K562 (cell line): ENCODE results near the gene OR4D9. TPM values are rescaled to one million over a fixed set of nuclear protein-coding genes. Genes with fewer than 3 reads are reported as not detected.
"Not testable (repeated sequence)": the region's sequence is repeated elsewhere in the genome, so short reads cannot be mapped to it uniquely, and the experiment has no call there.

Source experiments
- ATF1 ChIP-seq, 2 experiments: fragments of 450-650 bp in 1 of 2; IDR thresholded peaks; 2 replicates each; pipeline ENCODE4 v1.6.1; 2016; ENCODE audit warnings: missing compliant biosample characterization in 1 of 2, missing genetic modification characterization in 1 of 2
- CC2D1A ChIP-seq: fragments of 450-650 bp; IDR thresholded peaks from 2 replicates; pipeline ENCODE4 v1.6.1; 2017; ENCODE audit warnings: mild to moderate bottlenecking
- DDX20 ChIP-seq: fragments of 450-650 bp; IDR thresholded peaks from 2 replicates; pipeline ENCODE4 v1.6.1; 2016; ENCODE audit warnings: missing genetic modification characterization, low read depth, mild to moderate bottlenecking, missing compliant biosample characterization, moderate library complexity
- GATAD2B ChIP-seq: fragments of 450-650 bp; IDR thresholded peaks from 2 replicates; pipeline ENCODE4 v1.6.1; 2017; ENCODE audit warnings: mild to moderate bottlenecking, borderline replicate concordance
- MAZ ChIP-seq, 2 experiments: fragments of 450-650 bp in 1 of 2; sonication (generic) in 1 of 2; formaldehyde crosslinking; IDR thresholded peaks in 1 of 2; conservative IDR thresholded peaks in 1 of 2; 2 replicates each; pipeline versions ENCODE4 v1.4.0 to v1.5.0; 2020; ENCODE audit warnings: mild to moderate bottlenecking in 1 of 2, missing genetic modification reagents in 1 of 2
- MLLT1 ChIP-seq, 2 experiments: fragments of 450-650 bp; IDR thresholded peaks; 2 replicates each; pipeline ENCODE4 v1.6.1; 2016
- MNT ChIP-seq, 2 experiments: fragments of 450-650 bp; conservative IDR thresholded peaks; 2 replicates each; pipeline ENCODE4 v1.6.1; 2017; ENCODE audit warnings: mild to moderate bottlenecking in 2 of 2, moderate library complexity in 2 of 2
- NFIC ChIP-seq: fragments of 450-650 bp; IDR thresholded peaks from 2 replicates; pipeline ENCODE4 v1.6.1; 2017; ENCODE audit warnings: mild to moderate bottlenecking, inconsistent platforms
- OTX1 ChIP-seq: fragments of 450-650 bp; formaldehyde crosslinking; IDR thresholded peaks from 2 replicates; pipeline ENCODE4 v1.4.0; 2022; ENCODE audit warnings: mild to moderate bottlenecking
- PTRF ChIP-seq: fragments of 450-650 bp; IDR thresholded peaks from 2 replicates; pipeline ENCODE4 v1.6.1; 2016; ENCODE audit warnings: mild to moderate bottlenecking, missing genetic modification characterization, missing compliant biosample characterization
- RBFOX2 ChIP-seq: fragments of 200-400 bp; formaldehyde crosslinking; IDR thresholded peaks from 2 replicates; pipeline ENCODE4 v1.6.1; 2017; ENCODE audit warnings: low read depth, mild to moderate bottlenecking, low read length, moderate library complexity
- SMAD4 ChIP-seq: fragments of 250-450 bp; sonication (Bioruptor Pico); conservative IDR thresholded peaks from 2 replicates; pipeline ENCODE4 v1.8.0; 2021; ENCODE audit warnings: inconsistent platforms, mild to moderate bottlenecking, moderate library complexity
- TCF15 ChIP-seq: fragments of 250-450 bp; sonication (Bioruptor Pico); IDR thresholded peaks from 2 replicates; pipeline ENCODE4 v1.8.0; 2022; ENCODE audit warnings: moderate library complexity, mild to moderate bottlenecking, inconsistent platforms
- polyA plus RNA-seq, 8 experiments: library from polyadenylated mRNA; depleted of rRNA in 4 of 8; stranded (reverse) in 5 of 8; unstranded in 3 of 8; fragments of >200 nt; fragmentation: Nextera tagmentation in 2 of 8; fragmentation: Illumina TruSeq in 1 of 8; extraction: Ambion mirVana in 2 of 8; extraction: Trizol in 1 of 8; gene quantifications; 2 replicates each; pipeline versions ENCODE4 v1.2.1 to v1.2.3, GENCODE V29; 2011 to 2014; ENCODE audit warnings: inconsistent platforms in 1 of 8, missing spikeins in 1 of 8
- total RNA-seq, 7 experiments: library from RNA; depleted of rRNA in 6 of 7; stranded (reverse); fragments of >200 nt in 6 of 7; fragmentation: Illumina TruSeq in 2 of 7; extraction: Trizol in 2 of 7; gene quantifications; 2 replicates each; pipeline versions ENCODE4 v1.2.1 to v1.2.3, GENCODE V29; 2011 to 2021; ENCODE audit warnings: low replicate concordance in 1 of 7
- TF ChIP-seq, protein P1 (sequence below): sonication (generic); formaldehyde crosslinking; IDR thresholded peaks from 2 replicates; pipeline ENCODE4 v1.8.0; 2022; ENCODE audit warnings: missing genetic modification reagents, mild to moderate bottlenecking, moderate library complexity, borderline replicate concordance
- TF ChIP-seq, protein P2 (sequence below), 2 experiments: fragments of 450-650 bp; IDR thresholded peaks; 2 replicates each; pipeline ENCODE4 v1.6.1; 2018; ENCODE audit warnings: mild to moderate bottlenecking in 2 of 2, low read depth in 1 of 2; ENCODE audit not compliant: partially characterized antibody in 2 of 2
- TF ChIP-seq, protein P3 (sequence below): fragments of 450-650 bp; formaldehyde crosslinking; conservative IDR thresholded peaks from 2 replicates; pipeline ENCODE4 v1.4.0; 2022; ENCODE audit warnings: mild to moderate bottlenecking, missing genetic modification characterization

The OR4D9 gene
- total and polyA plus RNA-seq, 9 of the 15 experiments (the other 6 are each of a cell fraction or from before 2014, with no cell fraction given) = not detected

DNA sequence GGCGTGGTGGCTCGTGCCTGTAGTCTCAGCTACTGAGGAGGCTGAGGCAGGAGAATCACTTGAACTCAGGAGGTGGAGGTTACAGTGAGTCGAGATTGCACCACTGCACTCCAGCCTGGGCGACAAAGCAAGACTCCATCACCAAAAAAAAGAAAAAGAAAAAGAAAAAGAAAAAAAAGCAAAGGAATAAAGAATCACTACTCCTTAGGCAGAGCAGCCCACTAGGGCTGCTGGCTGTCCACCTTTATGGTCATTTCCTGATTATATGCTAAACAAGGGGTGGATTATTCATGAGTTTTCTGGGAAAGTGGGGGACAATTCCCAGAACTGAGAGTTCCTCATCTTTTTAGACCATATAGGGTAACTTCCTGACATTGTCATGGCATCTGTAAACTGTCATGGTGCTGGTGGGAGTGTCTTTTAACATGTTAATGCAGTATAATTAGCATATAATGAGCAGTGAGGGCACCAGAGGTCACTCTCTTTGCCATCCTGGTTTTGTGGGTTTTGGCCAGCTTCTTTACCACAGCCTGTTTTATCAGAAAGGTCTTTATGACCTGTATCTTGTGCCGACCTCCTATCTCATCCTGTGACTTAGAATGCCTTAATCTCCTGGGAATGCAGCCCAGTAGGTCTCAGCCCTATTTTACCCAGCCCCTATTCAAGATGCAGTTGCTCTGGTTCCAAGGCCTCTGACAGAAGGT, 36.4 kb downstream of the OR4D9 start (continued):
- TF ChIP-seq MLLT1 (IDR thresholded peaks at IDR 0.05) (peak; percentile 99 to 100), MAZ (CRISPR knock-in tag; conservative IDR thresholded peaks at IDR 0.05 in 1 of 2, IDR thresholded peaks at IDR 0.05 in 1 of 2) (0 out of 4 replicates have a peak, but pooled peaks of 1 of the 2 experiments have one; percentile 48), OTX1 (CRISPR knock-in tag) (peak; percentile 93), DDX20 (peak; percentile 69), PTRF (tag) (peak; percentile 72; the same call in 1 of the 2 replicates), SMAD4 (CRISPR knock-in tag) (peak; percentile 32), TCF15 (CRISPR knock-in tag) (peak; percentile 87; the same call in 1 of the 2 replicates), RBFOX2 (peak; percentile 57), GATAD2B (peak; percentile 48; the same call in 1 of the 2 replicates), MNT (conservative IDR thresholded peaks at IDR 0.05) (peak in 1 of 2 experiments; percentile 68; a peak in 3 of 4 replicates), NFIC (peak; percentile 33), ATF1 (tag; IDR thresholded peaks at IDR 0.05) (peak; percentile 27; the same call in 1 of the 2 replicates), CC2D1A (peak; percentile 73; the same call in 1 of the 2 replicates)
- TF ChIP-seq, protein P1, sequence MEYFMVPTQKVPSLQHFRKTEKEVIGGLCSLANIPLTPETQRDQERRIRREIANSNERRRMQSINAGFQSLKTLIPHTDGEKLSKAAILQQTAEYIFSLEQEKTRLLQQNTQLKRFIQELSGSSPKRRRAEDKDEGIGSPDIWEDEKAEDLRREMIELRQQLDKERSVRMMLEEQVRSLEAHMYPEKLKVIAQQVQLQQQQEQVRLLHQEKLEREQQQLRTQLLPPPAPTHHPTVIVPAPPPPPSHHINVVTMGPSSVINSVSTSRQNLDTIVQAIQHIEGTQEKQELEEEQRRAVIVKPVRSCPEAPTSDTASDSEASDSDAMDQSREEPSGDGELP (CRISPR knock-in tag) = peak; percentile 38; the same call in 1 of the 2 replicates
- TF ChIP-seq, protein P2, sequence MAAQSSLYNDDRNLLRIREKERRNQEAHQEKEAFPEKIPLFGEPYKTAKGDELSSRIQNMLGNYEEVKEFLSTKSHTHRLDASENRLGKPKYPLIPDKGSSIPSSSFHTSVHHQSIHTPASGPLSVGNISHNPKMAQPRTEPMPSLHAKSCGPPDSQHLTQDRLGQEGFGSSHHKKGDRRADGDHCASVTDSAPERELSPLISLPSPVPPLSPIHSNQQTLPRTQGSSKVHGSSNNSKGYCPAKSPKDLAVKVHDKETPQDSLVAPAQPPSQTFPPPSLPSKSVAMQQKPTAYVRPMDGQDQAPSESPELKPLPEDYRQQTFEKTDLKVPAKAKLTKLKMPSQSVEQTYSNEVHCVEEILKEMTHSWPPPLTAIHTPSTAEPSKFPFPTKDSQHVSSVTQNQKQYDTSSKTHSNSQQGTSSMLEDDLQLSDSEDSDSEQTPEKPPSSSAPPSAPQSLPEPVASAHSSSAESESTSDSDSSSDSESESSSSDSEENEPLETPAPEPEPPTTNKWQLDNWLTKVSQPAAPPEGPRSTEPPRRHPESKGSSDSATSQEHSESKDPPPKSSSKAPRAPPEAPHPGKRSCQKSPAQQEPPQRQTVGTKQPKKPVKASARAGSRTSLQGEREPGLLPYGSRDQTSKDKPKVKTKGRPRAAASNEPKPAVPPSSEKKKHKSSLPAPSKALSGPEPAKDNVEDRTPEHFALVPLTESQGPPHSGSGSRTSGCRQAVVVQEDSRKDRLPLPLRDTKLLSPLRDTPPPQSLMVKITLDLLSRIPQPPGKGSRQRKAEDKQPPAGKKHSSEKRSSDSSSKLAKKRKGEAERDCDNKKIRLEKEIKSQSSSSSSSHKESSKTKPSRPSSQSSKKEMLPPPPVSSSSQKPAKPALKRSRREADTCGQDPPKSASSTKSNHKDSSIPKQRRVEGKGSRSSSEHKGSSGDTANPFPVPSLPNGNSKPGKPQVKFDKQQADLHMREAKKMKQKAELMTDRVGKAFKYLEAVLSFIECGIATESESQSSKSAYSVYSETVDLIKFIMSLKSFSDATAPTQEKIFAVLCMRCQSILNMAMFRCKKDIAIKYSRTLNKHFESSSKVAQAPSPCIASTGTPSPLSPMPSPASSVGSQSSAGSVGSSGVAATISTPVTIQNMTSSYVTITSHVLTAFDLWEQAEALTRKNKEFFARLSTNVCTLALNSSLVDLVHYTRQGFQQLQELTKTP (IDR thresholded peaks at IDR 0.05; ENCODE audit: low read depth in 1 of 2, partially characterized antibody in 2 of 2) = peak; percentile 90 to 99
- TF ChIP-seq ATF1 (CRISPR knock-in tag; IDR thresholded peaks at IDR 0.05) = not testable (repeated sequence)
- TF ChIP-seq, protein P3, sequence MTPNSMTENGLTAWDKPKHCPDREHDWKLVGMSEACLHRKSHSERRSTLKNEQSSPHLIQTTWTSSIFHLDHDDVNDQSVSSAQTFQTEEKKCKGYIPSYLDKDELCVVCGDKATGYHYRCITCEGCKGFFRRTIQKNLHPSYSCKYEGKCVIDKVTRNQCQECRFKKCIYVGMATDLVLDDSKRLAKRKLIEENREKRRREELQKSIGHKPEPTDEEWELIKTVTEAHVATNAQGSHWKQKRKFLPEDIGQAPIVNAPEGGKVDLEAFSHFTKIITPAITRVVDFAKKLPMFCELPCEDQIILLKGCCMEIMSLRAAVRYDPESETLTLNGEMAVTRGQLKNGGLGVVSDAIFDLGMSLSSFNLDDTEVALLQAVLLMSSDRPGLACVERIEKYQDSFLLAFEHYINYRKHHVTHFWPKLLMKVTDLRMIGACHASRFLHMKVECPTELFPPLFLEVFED = peak; percentile 90
